Left lobe of liver (tissue), 2 donors: ENCODE measurements around the gene AGAP6. TPM values are rescaled to one million over a fixed set of nuclear protein-coding genes. Genes with fewer than 3 reads are reported as not detected.
"Not testable (repeated sequence)": the region's sequence is repeated elsewhere in the genome, so short reads cannot be mapped to it uniquely, and the experiment has no call there.

Experiments
- ATAC-seq: fragments of 200-7000 bp; cut with Tn5 transposase; one replicate; pipeline ENCODE4 v1.9.1; 2020; ENCODE audit warnings: mild to moderate bottlenecking, moderate library complexity
- DNase-seq: peaks from one replicate; pipeline ENCODE4 v3.0.0-alpha.2; 2020; ENCODE audit warnings: low spot score
- total RNA-seq: library from RNA; stranded (reverse); gene quantifications from one replicate; pipeline ENCODE4 v1.2.1, GENCODE V29; 2021
- donor health status: DM: no; HTN: no; CAD: no; lungs with moderate emphysema.
- donor health status: DM: no; HTN: yes; CAD: no.

The AGAP6 gene
- total RNA-seq, 1 donor from 2014 or later = 10.6 TPM

GRCh38 chr10:50024716-50025383 lies 36.6 kb downstream of the AGAP6 start:
- not testable (repeated sequence) for ATAC-seq, DNase-seq

GRCh38 chr10:50025627-50026026 lies 37.4 kb downstream of the AGAP6 start:
- no peak for ATAC-seq
- DNase-seq = no peak

GRCh38 chr10:50027195-50027594 lies 39.0 kb downstream of the AGAP6 start:
- no peak for ATAC-seq
- DNase-seq = no peak

GRCh38 chr10:50033481-50033880 lies 45.3 kb downstream of the AGAP6 start:
- ATAC-seq = no peak

GRCh38 chr10:50035337-50035736 lies 47.1 kb downstream of the AGAP6 start:
- DNase-seq, ATAC-seq: not testable (repeated sequence)

More at GRCh38 chr10:50033481-50033880, 45.3 kb downstream of the AGAP6 start:
- no peak for DNase-seq

GRCh38 chr10:50044941-50045664 lies 56.9 kb downstream of the AGAP6 start:
- ATAC-seq = no peak
- DNase-seq = no peak

- DNase-seq, ATAC-seq: not testable (repeated sequence)
These were observed 58.3 kb downstream of the AGAP6 start for GRCh38 chr10:50046457-50046856.

- ATAC-seq, DNase-seq: not testable (repeated sequence)
These were observed 59.4 kb downstream of the AGAP6 start for GRCh38 chr10:50047594-50047993.

- ATAC-seq, DNase-seq: not testable (repeated sequence)
These were observed 63.9 kb downstream of the AGAP6 start for GRCh38 chr10:50051995-50052660.

- not testable (repeated sequence) for ATAC-seq, DNase-seq
These were observed 64.7 kb downstream of the AGAP6 start for GRCh38 chr10:50052778-50053376.

- not testable (repeated sequence) for ATAC-seq, DNase-seq
These were observed 67.5 kb downstream of the AGAP6 start for GRCh38 chr10:50055494-50056292.

GRCh38 chr10:50056654-50057053 lies 68.4 kb downstream of the AGAP6 start:
- not testable (repeated sequence) for ATAC-seq, DNase-seq

GRCh38 chr10:50058727-50059126 lies 70.5 kb downstream of the AGAP6 start:
- DNase-seq, ATAC-seq: not testable (repeated sequence)

- not testable (repeated sequence) for ATAC-seq, DNase-seq
These were observed 71.7 kb downstream of the AGAP6 start for GRCh38 chr10:50059946-50060345.

Other genes starting within 250 kb of the AGAP6 start
- 88.9 TPM for gene OGDHL, start 226.1 kb upstream of the AGAP6 start, total RNA-seq
- gene PARG, start 46.4 kb upstream of the AGAP6 start, total RNA-seq = 10.2 TPM
- gene TIMM23B, start 46.4 kb upstream of the AGAP6 start, total RNA-seq = 10.4 TPM
- gene WASHC2A, start 79.5 kb downstream of the AGAP6 start, total RNA-seq = 10.6 TPM